NCI-H1105 (cell line): Measurements from ENCODE around the gene SPTLC3.

Experiments
- DNase-seq: peaks from one replicate; lab custom pipeline; 2025; lab: John Stamatoyannopoulos, UW

Gene SPTLC3

DNA sequence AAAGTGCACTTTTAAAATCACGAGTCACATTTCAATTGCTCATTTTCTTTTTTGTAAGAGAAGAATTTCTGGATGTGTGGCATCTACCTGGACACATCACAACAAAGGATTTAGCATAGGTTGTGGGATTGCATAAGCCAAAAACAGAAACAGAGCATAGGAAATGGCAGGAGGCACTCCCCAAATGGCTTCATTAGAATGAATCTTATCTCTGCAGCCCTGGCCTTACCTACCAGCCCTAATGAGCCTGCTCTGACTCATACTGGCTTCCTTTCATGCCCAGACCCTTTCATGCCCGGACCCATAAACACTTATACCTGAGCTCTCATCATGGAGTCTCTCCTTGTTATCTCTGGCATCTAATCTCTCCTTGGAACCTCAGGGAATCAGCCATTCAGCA lies 23.9 kb upstream of the SPTLC3 start:
- no peak for DNase-seq

DNA sequence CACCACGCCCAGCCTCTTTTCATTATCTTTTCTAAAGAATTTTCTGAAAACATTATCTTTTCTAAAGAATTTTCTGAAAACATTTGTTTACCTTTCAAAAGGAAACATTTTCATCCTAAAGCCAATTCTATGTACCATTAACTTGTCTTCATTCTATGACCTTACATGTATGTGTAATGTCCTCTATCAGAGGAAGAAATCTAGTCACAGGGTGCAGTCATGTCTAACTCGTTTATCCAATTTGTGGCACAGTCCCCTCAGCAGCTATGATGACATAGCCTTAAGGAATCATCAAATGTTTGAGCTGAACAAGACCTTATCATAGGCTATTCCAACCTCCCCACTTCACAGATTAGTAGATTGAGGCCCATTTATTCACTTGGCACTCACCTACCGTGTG lies 21.5 kb upstream of the SPTLC3 start:
- no peak for DNase-seq

DNA sequence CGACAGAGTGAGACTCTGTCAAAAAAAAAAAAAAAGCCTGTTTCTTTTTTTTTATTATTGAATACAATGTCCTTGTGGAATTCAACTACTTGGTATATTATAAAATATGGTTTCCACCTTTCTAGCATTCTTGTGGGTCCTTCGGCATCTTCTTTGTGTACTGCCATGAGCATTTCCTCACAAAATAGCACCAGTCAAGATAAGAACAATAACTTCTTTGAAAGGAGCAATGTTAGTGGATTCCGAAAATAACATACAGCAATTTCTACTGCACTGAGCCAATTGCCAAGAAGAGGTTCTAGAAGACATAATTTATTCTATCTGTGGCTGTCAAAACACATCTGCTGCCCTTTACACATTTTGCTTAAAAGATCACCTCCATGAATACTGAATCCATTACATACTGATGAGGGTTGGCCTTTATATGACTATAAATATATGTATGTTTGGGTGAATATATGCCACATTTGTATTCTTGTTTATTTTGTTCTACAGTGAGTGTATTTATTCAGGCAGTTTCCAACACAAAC lies 19.1 kb upstream of the SPTLC3 start:
- no peak for DNase-seq

DNA sequence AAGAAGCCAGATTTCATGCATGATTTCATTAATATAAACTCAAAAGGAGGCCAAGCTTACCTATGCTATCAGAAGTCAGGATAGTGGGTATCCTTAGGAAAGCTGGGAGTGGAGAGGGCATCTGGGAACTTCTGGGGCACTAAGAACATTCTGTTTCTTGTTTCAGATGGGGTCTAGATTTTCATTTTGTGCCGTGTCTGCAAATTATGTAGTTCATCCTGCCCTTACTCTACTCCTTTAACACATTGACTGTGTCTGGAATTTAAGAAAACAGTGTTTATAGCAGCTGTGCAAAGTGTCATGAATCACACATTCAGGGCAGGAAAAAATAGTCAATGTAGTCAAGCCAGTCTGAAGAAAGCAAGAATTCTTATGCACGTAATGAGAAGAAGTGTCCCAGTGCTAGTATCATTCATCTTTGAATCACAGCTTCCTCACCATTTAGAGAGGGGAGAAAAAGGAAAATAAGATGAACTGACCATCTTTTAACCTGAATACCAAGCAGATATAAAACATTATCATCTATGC lies 11.6 kb upstream of the SPTLC3 start:
- DNase-seq, result no peak

DNA sequence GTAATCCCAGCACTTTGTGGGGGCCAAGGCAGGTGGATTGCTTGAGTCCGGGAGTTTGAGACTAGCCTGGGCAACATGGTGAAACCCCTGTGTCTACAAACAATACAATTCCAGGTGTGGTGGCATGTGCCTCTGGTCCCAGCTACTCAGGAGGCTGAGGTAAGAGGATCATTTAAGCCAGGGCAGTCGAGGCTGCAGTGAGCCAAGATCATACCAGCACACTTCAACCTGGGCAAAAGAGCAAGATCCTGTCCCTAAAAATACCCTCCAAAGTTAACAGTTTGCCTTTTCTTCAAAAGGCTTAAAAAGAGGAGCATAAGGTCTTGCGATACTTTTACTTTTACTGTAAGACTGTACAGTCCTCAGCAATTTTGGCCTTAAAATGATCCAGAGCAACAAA lies 10.7 kb upstream of the SPTLC3 start:
- no peak for DNase-seq

DNA sequence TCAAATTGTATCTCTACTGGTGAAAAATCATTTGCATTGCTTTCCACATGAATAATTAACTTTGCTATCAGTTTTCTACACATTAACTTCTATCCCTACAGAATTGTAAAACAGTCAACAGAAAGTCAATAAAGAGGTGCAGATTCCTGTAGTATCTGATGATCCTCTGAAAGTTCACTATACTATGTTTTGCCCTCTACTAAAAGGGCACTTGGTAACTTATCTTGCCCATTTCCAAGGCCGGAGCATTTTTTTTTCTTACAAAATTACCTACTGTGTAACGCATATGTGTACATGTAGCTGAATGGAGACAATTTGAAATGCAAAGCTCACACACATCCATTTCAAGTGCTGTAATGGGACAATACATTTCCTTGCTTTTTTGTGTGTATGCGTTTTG lies 9.6 kb upstream of the SPTLC3 start:
- no peak for DNase-seq

DNA sequence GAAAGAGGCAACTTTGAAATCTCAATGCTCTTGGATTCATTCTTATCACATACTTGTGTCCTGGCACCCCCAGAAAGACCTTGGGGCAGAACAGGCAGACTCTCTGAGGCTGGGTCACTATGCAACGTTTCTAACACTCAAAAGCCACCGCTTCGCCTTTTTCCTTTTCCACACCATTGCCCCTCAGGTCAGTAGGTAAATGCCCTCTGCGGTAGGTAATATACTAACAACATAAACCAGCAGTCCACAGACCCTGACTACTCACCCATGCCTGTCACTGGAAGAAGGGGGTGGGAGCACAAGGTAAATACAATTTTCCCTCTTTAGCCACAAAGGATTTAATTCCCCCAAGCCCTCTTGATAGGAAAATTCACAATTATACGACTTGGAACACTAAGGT lies 6.5 kb upstream of the SPTLC3 start:
- DNase-seq, result no peak

DNA sequence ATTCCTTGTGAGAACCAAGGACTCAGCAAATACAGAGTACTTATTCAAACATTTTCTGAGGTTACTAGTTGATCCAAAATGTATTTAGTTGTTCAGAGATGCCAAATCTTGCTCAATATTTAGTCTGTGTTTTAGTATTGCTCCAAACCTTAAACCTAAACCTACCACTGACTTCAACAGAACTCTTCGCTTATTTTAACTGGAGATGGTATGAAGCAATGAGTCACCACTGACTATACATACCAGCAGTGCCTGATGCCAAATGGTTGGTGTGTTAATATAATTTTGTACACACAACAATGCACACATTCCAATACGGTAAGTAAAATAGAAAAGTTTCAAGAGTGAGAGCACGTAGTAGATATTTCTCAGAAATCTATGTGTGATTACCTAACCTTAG lies 1.9 kb upstream of the SPTLC3 start:
- no peak for DNase-seq

DNA sequence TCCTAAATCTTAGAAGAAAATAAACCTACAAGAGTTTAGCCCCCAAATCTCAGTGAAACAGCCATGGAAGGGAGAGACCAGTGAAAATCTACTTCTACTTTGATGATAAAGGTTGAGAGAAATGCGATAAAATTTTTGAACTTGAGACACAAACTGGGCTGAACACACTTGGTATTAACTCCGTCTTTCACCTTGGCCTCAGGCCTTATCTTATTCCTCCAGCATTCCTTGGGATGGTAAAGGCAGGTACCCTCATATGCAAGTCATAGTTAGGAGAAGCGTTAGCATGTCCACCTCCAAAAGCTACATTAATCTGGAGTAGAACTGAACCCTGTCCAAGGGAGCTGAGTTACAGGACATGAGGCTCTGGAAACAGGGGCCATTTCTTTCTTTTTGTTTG lies 1.2 kb upstream of the SPTLC3 start:
- DNase-seq, result no peak

DNA sequence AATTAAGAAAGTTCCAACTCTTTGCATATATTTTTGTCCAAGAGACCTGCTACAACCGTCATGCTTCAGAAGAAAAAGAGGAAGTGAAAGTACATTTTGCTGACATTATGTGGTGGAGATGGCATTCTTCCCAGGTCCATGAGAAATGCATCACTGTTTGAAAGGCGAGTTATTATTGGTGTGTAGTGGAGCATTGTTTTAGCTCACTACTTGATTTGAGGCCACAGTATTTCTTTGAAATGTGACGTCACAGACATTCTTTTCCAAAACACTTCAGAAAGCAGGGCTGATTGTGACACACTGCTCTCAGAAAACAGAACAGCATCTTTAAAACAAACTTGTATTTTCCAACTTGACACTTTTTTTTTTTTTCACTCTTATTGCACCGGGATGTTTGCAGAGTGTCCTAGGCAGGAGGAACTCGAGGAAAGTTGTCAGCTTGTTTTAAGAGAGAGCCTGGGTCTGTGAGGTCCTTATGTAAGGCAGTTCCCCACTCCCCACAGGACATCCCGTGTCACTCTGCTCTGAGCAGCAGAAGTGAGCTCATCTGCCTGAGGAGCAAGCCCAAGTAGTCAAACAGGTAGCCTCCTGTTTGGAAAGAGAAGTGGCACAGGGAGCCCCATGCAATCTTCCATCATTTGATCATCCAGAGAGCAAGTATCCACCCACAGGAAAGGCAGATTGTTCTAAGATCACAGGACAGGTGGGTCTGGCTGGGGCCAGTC lies 1.1 kb downstream of the SPTLC3 start:
- no peak for DNase-seq

DNA sequence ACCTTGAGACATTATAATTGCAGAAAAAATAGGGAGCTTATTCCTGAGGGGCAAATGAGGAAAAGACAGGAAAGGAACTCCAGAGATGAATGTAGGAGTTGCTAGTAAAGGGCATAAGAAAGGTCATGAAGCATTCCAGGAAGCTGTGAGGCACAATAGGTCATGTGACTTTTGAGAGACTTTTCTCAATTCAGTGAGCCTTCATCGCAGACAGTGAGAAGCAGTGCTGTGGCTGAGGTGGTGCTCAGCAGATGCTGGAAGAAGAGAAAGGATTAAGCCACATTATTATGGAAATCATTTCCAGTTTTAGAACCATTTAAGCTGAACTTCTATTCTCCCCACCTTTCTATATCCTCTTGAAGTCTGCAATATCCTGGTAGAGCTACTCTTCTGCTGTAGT lies 4.1 kb downstream of the SPTLC3 start:
- no peak for DNase-seq

DNA sequence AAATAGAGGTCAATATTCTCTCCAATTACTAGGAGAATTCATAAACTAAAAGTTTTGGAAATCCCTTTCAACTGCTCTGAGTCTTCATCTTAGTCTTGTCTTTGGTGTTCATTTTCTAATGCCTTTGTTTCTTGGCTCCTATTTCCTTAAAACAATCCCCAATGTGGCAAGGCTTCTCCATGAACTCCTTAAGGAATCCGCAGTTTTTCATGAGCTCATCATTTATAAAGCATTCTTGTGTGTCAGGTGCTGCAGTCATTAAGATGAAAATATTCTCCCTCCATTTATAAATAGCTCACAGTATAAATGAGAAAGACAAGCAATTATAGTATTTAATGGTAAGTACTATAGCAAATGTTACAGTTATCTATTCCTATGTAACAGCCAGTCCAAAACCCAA lies 4.6 kb downstream of the SPTLC3 start:
- no peak for DNase-seq

DNA sequence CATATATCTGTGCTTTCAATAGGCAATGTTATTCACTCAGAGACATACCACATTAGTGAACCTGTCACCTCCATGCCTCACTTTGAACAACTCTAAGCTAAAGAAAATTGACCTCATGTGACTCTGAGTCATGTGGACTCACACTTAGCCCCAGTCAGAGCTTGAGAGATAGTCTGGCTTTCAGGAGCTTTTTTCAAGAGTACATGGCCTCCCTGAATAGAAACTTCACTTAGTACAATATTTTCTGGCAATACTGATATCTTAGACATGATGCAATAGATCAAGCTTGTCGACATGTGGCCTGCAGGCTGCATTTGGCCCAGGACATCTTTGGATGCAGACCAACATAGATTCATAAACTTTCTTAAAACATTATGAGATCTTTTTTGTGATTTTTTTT lies 8.5 kb downstream of the SPTLC3 start:
- no peak for DNase-seq

DNA sequence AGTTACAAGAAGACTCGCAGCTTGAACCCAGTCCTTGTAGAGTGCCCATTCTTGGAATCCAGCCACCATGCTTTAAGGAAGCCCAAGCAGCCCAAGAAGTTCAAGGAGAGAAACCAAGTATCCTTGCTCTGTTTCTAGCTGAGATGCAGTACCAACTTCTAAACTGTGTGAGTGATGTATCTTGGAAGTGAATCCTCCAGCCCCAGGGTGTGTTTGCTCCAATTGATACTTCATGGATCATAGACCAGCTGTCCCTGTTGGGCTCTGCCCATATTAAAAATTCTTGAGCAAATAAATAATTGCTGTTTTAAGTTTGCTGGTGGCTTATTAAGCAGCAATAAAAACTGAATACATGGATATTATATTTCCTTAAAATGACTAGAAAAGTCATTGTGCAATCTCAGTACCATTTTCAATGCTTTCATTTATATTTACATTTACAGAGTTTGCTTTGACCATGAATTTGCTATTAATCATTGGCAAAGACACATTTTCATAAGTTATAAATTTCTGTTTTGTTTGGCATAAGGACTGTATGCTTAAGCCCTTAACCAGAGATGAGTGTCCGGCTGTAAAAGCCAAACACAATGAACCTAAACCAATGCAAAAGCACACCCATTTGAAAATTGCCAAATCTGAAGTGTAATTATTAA lies 9.2 kb downstream of the SPTLC3 start:
- DNase-seq, result peak; percentile 30

DNA sequence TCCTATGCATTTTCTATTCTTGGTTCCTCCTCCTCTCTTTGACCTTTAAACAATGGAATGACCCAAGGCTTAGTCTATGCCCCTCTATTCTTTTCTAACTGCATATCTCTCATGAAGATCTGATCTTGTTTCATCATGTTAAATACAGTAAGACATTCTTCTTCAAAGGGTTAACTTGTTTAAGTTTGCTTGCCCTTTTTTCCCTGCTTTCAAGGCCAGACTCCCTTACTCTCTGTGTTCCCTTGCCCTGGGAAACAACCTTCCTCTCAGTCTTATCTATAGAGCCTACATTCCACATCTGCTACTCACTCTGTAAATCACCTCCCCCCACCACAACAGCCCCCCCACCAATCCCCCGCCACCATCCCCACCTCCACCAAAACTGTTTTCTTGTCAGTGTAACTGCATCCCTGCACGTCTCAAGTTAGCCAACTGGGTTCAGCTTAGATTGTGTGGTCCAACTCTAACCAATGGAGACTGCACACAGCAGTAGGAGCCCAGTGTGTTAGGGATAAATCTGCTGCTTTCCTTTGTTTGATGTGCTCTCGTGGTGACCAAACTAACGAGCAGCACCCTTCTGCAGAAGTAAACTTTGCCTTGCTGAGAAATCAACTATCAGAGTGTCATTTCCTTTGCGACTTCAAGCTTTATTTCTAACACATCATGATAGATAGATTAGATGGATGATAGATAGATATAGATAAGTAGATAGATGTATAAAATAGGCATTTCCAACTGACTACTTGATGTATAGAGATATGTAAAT lies 12.6 kb downstream of the SPTLC3 start:
- DNase-seq, result no peak

DNA sequence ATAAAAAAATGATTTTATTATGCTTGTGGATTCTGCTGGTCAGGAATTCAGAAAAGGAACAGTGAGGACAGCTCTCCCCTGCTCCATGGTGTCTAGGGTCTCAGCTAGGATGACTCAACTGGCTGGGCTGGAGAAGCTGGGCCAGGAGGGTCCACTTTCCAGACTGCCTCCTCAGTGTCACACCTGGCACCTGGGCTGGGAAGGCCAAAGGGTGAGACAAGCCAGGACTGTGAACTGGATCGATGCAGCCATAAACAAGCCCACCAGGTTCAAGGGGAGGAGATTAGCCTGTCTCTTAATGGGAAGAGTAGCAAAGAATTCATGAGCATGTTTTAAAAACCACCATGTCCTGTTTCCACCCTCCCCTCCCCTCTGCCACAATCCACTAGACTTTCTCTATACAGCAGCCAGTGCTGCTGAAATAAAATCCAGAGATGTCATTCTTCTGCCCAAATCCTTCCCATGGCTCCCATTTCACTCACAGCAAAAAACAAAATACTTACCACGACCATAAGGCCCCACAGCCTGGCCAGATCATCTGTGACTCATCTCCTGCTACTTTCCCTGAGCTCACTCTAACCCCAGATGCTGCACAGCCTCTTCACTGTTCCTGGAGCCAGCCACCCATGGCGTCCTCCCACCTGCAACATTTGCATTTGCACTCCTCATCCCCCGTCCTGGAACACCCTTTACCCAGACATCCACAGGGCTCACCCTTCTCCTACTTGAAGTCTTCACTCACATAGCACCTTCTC lies 13.8 kb downstream of the SPTLC3 start:
- DNase-seq, result no peak

DNA sequence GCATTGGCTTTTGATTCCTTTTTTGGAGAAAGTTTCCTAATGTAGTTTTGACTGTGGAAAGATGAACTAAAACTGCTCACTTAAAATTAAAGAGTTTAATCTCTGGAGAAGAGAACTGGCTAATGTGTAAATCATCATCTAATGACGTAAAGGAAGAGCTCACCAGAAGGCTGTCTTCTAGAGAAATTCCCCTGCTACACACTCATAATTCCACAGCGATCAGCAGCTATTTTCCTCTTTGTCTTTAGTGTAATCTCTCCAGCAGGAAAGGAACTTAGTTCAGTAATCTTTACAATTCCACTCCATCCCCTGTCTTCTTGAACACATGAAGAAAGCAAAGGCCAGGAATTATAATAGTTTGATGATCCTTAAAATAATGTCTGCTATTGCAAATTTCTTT lies 15.8 kb downstream of the SPTLC3 start:
- DNase-seq, result no peak

DNA sequence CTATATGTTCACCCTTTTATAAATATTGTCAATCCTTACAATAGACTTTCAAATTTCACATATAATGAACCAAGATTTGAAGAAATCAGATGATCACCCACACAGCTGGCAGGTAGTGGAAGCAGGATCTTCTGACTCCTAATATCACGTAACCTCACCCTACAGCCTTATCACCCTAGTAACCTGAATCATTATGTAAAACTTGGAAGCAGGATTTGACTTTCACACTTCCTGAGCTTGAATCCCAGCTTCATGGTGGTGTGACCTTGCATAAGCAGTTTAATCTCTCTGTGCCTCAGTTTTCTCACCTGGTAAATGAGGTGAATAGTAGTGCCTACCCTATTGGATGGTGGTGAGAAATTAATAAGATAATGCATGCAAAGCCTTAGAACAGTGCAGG lies 16.4 kb downstream of the SPTLC3 start:
- no peak for DNase-seq

DNA sequence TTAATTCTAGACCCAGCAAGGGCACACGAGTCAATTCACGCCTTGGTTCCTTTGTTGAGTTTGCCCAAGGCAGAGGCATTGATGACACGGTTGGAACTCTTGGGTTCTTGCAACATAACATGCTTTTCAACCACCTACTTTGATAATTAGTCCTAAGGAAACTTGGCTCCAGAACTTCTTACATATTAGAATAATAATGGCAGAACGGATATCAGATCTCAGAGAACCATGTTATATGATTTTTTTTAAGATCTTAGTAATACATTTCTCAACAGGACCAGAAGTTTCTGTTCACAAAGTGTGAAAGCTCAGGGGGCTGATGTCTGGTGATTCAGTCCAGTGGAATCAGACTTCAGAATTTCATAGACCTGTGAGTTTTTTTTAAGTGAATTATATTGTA lies 19.2 kb downstream of the SPTLC3 start:
- no peak for DNase-seq

DNA sequence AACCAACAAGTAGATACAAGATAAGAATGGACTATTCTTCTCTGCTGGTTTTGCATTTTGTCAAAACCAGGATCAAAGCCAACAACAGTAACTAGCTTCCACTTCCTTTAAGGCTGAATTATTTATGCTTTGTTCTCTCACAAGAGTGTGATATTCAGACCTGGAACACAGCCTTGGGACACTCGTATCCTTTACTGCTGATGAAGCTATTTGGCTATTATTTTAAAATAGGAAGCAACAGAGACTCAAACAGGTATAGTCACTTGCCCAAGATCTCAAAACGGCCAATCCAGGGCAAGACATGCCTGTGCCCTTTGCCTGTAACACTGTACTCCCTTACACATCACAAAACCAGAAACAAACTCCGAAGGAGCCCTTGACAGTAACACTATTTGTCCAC lies 19.9 kb downstream of the SPTLC3 start:
- no peak for DNase-seq

DNA sequence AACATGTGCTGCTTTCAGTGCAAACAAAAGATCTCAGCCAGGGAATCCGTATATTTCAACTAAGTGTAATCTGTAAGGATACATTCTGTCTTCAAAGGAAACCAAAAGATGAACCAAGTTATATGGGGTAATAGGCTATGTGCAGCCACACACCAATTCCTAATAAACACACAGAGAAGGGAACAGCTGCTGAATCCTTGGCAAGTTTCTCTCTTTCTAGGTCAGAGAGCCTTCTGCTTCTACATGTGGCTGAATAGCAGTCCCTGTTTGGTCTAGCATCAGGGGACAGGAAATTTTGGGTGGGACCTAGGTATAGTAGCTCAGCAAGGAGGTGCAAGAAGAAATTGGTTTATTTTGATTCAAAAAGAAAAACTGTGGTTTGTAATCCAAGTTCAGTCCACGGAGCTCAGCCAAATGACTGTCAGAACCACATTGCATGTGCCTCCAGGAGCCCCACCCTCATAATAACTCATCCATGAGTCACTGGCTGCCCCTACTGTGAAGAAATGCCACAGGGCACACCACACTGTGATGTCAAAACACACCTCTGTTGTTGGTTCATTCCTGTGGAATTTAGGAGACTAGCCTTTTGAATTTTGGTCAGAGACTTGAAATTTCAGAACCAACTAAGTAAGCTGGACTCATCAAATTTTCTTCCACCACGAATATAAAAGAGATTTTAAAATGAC lies 21.1 kb downstream of the SPTLC3 start:
- DNase-seq, result no peak

DNA sequence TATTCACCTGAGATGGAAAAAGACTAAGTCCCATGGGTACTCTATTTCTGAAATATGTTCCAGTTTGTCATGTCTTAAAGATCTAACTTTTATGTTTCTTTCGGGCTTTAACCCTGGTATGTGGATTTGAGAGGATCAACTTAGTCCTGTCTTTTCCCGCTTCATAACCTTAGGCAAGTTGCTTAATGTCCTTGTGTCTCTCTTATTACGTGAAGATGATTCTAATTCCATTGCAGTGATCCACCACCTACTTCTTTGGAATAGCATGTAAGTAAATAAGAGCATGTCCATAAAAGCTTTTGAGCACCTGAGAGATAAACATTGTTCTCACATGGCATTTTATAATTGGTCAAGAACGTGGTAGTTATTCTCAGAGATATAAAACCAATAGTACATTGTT lies 23.0 kb downstream of the SPTLC3 start:
- no peak for DNase-seq
